ENCODE measurements around the gene ARHGAP31. TPM values are rescaled to one million over a fixed set of nuclear protein-coding genes. Genes with fewer than 3 reads are reported as not detected.

Gene ARHGAP31
- total RNA-seq, 2 experiments from 2014 or later = 9.2 to 9.6 TPM

DNA sequence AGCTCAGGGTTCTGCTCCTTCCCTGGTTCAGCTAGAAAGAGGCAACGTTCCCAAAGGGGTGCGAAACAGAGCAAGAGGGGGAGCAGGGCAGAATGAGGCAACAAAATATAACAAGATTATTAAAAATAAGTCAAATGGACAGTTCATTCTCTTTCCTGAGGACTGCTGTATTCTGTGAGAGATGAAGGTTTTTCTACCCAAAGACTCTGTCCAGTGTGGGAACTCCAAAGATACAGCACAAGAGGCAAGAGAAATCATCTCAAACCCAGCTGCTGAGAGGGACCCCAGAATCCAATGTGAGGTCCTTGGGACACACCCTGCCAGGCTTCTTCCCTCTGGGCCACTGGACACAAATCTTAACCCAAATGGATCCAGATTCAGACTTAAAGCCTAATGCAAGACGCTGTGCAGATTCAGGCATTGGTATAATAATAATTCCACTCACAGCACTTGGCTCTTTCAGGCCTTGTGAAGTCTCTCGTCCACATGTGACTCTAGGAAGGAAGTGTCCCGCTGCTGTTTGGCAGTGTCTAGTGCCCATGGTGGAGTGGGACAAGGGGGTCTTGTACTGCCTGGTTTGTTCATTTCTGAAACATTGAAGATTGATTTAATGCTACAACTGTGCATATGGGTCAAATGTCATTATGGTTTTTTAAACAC lies 14.5 kb upstream of the ARHGAP31 start:
- ATAC-seq = no peak
- no peak overlapping the region for H3K4me3 Mint-ChIP-seq
- no peaks in the 10 kb centered on the region for H3K27me3 Mint-ChIP-seq
- CTCF ChIA-PET = interaction anchor here (1.2 kb wide), 2 partner anchors 11 to 397 kb away, joined by 3 read pairs; no protein-coding TSS in a partner anchor
- peaks cover 12% of the 10 kb centered on the region for H3K36me3 Mint-ChIP-seq (ENCODE audit: low read depth)
- H3K4me1 Mint-ChIP-seq = peaks cover 10% of the 10 kb centered on the region
- DNase-seq = no peak
- POLR2A ChIA-PET = no interaction called here
- intact Hi-C loops (cut with DNase I, micrococcal nuclease) = loop anchor here (5.0 to 10.0 kb wide), 2 partner anchors 183 to 405 kb away; partner anchors contain the start of gene TMEM39A (in 1 of the 2)
- H3K9me3 Mint-ChIP-seq (ENCODE audit: low read depth) = peaks cover 19% of the 10 kb centered on the region
- H3K27ac Mint-ChIP-seq = no peak overlapping the region

DNA sequence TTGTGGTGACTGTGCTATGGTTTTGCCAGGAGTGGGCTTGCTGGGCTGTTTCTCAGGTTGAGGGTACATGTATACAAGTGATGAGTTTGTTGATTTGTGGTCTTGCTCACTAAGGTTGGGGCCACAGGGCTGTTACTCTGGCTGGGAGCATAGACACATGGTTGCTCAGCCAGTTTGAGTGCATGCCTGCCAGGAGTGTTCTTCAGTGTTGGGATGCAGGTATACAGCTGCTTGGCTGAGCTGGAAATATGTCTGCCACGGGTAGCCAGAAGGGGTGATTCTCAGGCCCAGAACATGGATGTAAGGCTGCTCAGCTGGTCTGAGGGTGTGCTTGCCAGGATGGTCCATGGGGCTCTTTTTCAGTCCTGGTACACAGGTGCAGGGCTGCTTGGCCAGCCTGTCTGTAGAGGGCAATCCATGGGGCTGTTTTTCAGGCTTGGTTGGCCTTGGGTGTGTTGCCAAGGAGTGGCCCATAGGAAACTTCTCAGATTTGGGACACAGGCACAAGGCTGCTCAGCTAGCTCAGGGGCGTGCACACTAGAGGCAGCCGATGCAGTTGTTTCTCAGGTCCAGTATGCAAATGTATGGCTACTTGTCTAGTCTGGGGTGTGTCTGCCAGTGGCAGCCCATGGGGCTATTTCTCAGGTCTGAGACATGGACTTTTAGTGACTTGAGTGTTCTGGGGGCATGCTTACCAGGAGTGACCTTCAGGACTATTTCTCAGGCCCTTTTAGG lies 5.3 kb upstream of the ARHGAP31 start:
- Mint-ChIP-seq H3K36me3 (ENCODE audit: low read depth) (peaks cover 7% of the 10 kb centered on the region), H3K4me3 (no peak overlapping the region), H3K27ac (no peak overlapping the region), H3K4me1 (peaks cover 19% of the 10 kb centered on the region), H3K27me3 (no peaks in the 10 kb centered on the region), H3K9me3 (ENCODE audit: low read depth) (peaks cover 18% of the 10 kb centered on the region)
- ATAC-seq = no peak
- CTCF ChIA-PET = no interaction called here
- intact Hi-C loops (cut with DNase I, micrococcal nuclease) = no loop called here
- DNase-seq = no peak
- POLR2A ChIA-PET = no interaction called here

DNA sequence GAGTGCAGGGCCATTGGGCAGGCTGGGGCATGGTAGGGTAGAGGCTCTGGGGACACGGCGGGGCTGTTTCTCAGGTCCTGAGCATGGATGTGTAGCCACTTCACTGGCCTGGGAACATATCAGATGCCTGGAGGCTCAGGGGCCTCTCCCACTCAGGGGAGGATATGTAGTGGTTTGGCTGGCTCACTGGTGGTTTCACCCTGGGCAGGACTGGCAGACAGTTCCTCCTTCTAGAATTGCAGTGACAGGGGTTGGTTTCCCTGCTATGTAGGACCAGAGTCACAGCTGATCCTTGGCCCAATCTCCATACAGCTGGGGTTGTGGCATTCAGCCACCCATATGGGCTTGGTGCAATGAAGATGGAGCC lies 4.8 kb upstream of the ARHGAP31 start:
- DNase-seq (no peak), ATAC-seq (no peak)
- H3K36me3 Mint-ChIP-seq (ENCODE audit: low read depth) = peaks cover 7% of the 10 kb centered on the region
- H3K4me1 Mint-ChIP-seq = peaks cover 19% of the 10 kb centered on the region
- intact Hi-C loops (cut with DNase I, micrococcal nuclease) = no loop called here
- H3K9me3 Mint-ChIP-seq (ENCODE audit: low read depth) = peaks cover 18% of the 10 kb centered on the region
- ChIA-PET POLR2A (no interaction called here), CTCF (no interaction called here)
- H3K27ac Mint-ChIP-seq = no peak overlapping the region
- H3K27me3 Mint-ChIP-seq = no peaks in the 10 kb centered on the region
- H3K4me3 Mint-ChIP-seq = no peak overlapping the region

DNA sequence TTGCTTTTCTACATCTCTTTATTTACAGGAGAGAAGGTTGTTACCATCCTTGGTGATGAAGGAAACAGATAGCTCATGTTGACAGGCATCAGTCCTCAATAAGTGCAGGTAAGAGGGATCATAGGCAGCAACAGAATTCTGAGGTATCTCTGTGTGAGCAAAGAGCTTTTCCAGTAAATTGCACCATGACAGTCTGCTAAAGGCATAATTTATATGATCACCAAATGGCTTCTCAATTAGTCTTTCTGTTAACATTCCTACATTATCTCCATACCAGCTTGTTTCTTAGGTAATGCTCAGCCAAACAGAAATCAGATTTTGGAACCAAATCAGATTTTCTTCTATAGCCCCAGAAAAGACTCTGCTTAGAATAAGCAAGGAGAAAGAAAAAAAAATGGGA lies 3.6 kb upstream of the ARHGAP31 start:
- DNase-seq (no peak), ATAC-seq (no peak)
- Mint-ChIP-seq H3K9me3 (ENCODE audit: low read depth) (peaks cover 17% of the 10 kb centered on the region), H3K27me3 (no peaks in the 10 kb centered on the region), H3K36me3 (ENCODE audit: low read depth) (peaks cover 7% of the 10 kb centered on the region), H3K4me1 (peaks cover 24% of the 10 kb centered on the region), H3K4me3 (no peak overlapping the region), H3K27ac (no peak overlapping the region)
- POLR2A ChIA-PET = no interaction called here
- intact Hi-C loops (cut with DNase I, micrococcal nuclease) = loop anchor here (5.0 to 10.0 kb wide), 6 partner anchors 62 to 1054 kb away; partner anchors contain the start of genes CFAP91 (in 1 of the 2), COX17 (in 1 of the 2), GSK3B (in 1 of the 2) and LRRC58 (in 1 of the 2)
- CTCF ChIA-PET = interaction anchor here (0.6 to 0.8 kb wide), 4 partner anchors 12 to 148 kb away, joined by 3 to 4 read pairs (median 3); no protein-coding TSS in a partner anchor

DNA sequence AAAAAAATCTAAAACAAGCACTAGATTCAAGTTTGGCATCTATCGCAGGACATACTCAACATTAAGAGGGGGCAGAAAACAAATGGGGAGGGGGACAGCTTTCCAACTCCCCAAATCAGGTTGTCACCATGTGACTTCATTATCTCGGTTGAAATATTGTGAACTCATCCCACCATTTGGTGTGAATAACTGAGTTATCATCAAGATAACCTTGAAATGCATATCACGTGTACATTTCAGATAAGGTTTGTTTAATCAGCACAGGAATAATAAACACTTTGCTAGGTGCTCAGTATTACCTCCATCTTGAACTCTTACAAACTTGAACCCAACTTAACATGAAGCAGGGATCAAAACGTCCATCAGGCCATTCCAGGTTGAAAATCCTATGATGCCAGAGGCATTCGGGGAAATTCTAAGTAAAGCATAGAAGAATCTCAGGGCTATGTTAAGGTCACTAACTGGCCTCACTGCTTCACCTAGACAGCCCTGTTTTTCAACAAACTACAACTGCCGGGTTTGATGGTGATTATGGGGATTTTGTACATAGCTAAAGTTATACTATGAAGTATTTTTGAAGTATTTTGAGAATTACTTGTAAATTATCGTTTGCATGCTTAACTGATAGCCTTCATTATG lies 3.0 kb upstream of the ARHGAP31 start:
- peaks cover 30% of the 10 kb centered on the region for H3K4me1 Mint-ChIP-seq
- peaks cover 7% of the 10 kb centered on the region for H3K36me3 Mint-ChIP-seq (ENCODE audit: low read depth)
- CTCF ChIA-PET = interaction anchor here (0.7 to 0.8 kb wide), 2 partner anchors 105 to 148 kb away, joined by 3 to 4 read pairs; no protein-coding TSS in a partner anchor
- DNase-seq = no peak
- POLR2A ChIA-PET = interaction anchor here (0.6 kb wide), 1 partner anchor 31 kb away, joined by 3 read pairs; no protein-coding TSS in a partner anchor
- no peak for ATAC-seq
- H3K27ac Mint-ChIP-seq = no peak overlapping the region
- no peak overlapping the region for H3K4me3 Mint-ChIP-seq
- H3K27me3 Mint-ChIP-seq = no peaks in the 10 kb centered on the region
- H3K9me3 Mint-ChIP-seq (ENCODE audit: low read depth) = peaks cover 17% of the 10 kb centered on the region
- intact Hi-C loops (cut with DNase I, micrococcal nuclease) = loop anchor here (5.0 to 10.0 kb wide), 6 partner anchors 61 to 1054 kb away; partner anchors contain the start of genes CFAP91 (in 1 of the 2), COX17 (in 1 of the 2), GSK3B (in 1 of the 2) and LRRC58 (in 1 of the 2)

DNA sequence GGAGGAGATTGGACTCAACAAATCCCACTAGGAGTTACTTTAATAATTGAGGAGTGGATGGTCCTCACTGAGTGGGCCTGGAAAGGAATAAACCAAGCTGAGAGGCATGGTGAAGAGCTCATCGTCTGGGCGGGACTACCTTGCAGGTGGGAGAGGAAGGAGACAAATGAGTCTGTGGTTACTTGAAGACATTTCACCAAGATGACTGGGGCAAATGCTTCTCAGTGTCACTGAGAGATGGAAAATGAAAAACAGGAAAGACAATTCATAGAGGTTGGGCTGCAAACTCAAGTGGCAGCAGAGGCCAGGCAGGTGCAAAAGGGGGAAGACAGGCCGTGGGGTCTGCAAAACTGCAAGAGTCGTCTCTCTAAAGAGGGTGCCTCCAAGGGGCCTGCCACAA lies 1.5 kb upstream of the ARHGAP31 start:
- no peaks in the 10 kb centered on the region for H3K27me3 Mint-ChIP-seq
- ChIA-PET POLR2A (interaction anchor here (0.8 kb wide), 1 partner anchor 173 kb away, joined by 5 read pairs; no protein-coding TSS in a partner anchor), CTCF (interaction anchor here (0.8 to 2.8 kb wide), 3 partner anchors 45 to 137 kb away, joined by 3 to 12 read pairs (median 7); partner anchors contain the start of gene B4GALT4)
- peaks cover 43% of the 10 kb centered on the region for H3K4me1 Mint-ChIP-seq
- peak overlapping the region; percentile 93 for H3K27ac Mint-ChIP-seq
- peaks cover 8% of the 10 kb centered on the region for H3K36me3 Mint-ChIP-seq (ENCODE audit: low read depth)
- H3K9me3 Mint-ChIP-seq (ENCODE audit: low read depth) = peaks cover 9% of the 10 kb centered on the region
- peak; percentile 56 for DNase-seq
- H3K4me3 Mint-ChIP-seq = peak overlapping the region; percentile 82
- peak; percentile 20 for ATAC-seq
- intact Hi-C loops (cut with DNase I, micrococcal nuclease) = loop anchor here (5.0 to 10.0 kb wide), 6 partner anchors 60 to 1052 kb away; partner anchors contain the start of genes CFAP91 (in 1 of the 2), COX17 (in 1 of the 2), GSK3B (in 1 of the 2) and LRRC58 (in 1 of the 2)

DNA sequence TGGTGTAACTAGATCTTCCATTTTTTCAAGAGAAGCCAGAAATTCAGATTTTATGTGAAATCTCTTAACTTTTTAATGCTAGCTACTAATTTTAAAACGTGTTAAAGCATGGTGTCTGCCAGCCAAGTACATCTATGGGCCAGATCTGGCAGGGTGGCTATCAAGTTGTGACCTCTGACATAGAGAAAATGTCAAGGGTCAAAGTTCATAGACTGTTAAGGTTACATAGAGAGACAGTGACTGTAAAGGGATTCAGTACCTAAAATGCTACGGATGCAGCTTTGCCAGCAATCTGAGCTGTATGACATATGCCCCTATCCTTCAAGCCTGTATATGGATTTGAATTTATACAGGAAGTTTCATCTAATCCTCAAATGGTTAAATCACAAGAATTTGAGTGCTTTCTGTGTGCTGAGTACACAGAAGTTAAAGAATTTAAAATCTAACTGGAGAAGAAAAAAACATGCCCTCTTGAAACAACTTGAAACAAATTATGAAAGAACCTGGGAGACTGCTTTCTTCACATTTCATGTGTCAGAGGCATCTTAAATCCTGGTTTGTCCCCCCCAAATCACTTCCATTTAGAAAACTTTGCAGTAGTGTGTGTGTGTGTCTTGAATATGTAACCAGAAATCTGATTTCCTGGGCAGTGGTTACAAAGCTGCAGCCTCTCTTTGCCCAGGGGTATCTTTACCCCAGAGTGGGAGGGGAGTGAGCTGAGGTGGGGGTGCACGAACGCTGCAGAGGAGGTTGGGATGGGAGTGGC lies 895 bp upstream of the ARHGAP31 start:
- ATAC-seq (no peak), DNase-seq (no peak)
- peaks cover 2% of the 10 kb centered on the region for H3K9me3 Mint-ChIP-seq (ENCODE audit: low read depth)
- peaks cover 49% of the 10 kb centered on the region for H3K4me1 Mint-ChIP-seq
- H3K4me3 Mint-ChIP-seq = peak overlapping the region; percentile 82
- H3K27ac Mint-ChIP-seq = peak overlapping the region; percentile 93
- peaks cover 7% of the 10 kb centered on the region for H3K36me3 Mint-ChIP-seq (ENCODE audit: low read depth)
- intact Hi-C loops (cut with DNase I, micrococcal nuclease) = loop anchor here (5.0 to 10.0 kb wide), 6 partner anchors 59 to 1052 kb away; partner anchors contain the start of genes CFAP91 (in 1 of the 2), COX17 (in 1 of the 2), GSK3B (in 1 of the 2) and LRRC58 (in 1 of the 2)
- H3K27me3 Mint-ChIP-seq = no peaks in the 10 kb centered on the region
- POLR2A ChIA-PET = interaction anchor here (0.6 to 2.0 kb wide), 4 partner anchors 15 to 205 kb away, joined by 3 to 18 read pairs (median 4); no protein-coding TSS in a partner anchor
- CTCF ChIA-PET = interaction anchor here (0.8 to 2.8 kb wide), 5 partner anchors 24 to 384 kb away, joined by 3 to 12 read pairs (median 4); partner anchors contain the start of genes B4GALT4 and COX17

DNA sequence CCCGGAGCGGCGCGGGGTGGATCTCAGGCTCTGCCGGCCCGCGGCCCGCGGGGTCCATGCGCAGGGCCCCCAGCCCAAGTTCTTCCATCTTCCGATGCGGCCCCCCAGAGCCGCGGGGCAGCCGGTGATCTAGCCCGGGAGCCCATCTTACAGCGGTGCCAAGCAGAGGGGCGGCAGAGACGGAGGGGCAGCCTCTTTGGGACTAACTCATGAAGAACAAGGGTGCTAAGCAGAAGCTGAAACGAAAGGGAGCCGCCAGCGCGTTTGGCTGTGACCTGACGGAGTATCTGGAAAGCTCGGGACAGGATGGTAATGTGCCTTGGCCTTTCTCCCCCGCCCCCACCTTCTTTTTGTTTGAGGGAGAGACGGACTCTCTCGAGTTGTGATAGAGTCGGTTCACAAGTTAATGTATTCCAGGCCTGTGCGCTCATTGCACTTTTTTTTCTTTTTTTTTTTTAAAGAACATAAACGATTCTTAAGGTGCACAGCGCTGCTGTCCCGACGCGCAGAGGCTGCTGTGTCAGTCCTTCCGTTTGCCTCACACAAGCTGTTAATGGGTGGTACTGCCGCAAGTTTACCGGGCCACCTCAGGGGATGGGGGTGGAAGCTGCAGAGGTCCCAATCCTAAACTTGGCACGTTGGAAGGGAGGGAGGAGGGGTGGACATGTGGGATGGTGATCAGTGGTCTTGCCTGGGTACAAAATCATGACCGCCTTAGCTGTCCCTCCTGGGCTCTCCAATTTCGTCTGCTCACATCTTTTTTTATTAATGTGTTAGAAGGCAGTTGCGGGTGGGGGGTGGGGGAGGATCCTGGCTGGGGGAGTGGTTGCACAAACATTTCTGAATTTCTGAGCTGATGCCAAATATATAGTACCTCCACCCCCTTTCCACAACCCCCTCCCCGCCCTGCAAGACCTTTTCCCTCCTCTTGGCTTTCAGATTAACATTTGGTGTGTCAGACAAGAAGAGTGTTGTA lies 801 bp downstream of the ARHGAP31 start:
- Mint-ChIP-seq H3K4me3 (peak overlapping the region; percentile 82), H3K9me3 (ENCODE audit: low read depth) (no peaks in the 10 kb centered on the region), H3K27me3 (no peaks in the 10 kb centered on the region), H3K36me3 (ENCODE audit: low read depth) (peaks cover 10% of the 10 kb centered on the region), H3K4me1 (peaks cover 49% of the 10 kb centered on the region), H3K27ac (peak overlapping the region; percentile 93)
- CTCF ChIA-PET = interaction anchor here (0.9 to 2.8 kb wide), 4 partner anchors 22 to 152 kb away, joined by 4 to 12 read pairs (median 6); partner anchors contain the start of gene B4GALT4
- ATAC-seq (peak; percentile 43), DNase-seq (peak; percentile 78)
- POLR2A ChIA-PET = interaction anchor here (0.6 to 2.0 kb wide), 5 partner anchors 27 to 801 kb away, joined by 3 to 18 read pairs (median 3); partner anchors contain the start of gene TIMMDC1
- intact Hi-C loops (cut with DNase I, micrococcal nuclease) = loop anchor here (1.0 to 10.0 kb wide), 17 partner anchors 28 to 1050 kb away; partner anchors contain the start of genes B4GALT4 (in 2 of the 2), COX17 (in 2 of the 2), TIMMDC1 (in 2 of the 2) and TMEM39A (in 2 of the 2)
